ENCODE measurements around the gene ZNF536. TPM values are rescaled to one million over a fixed set of nuclear protein-coding genes. Genes with fewer than 3 reads are reported as not detected.

The ZNF536 gene
- total RNA-seq, 1 experiment from 2014 or later, result 0.05 TPM

GRCh38 chr19:30367421-30367820 lies 4.8 kb upstream of the ZNF536 start:
- ChIA-PET POLR2A (no interaction called here), CTCF (no interaction called here)
- Histone ChIP-seq H3K4me1 (ENCODE audit: control insufficient read depth, insufficient read depth, low read length) (no peaks in the 10 kb centered on the region), H3K4me3 (ENCODE audit: low read depth in 2 of 2, low read length in 2 of 2) (no peak overlapping the region), H3K27me3 (ENCODE audit: control insufficient read depth, insufficient read depth, low read length) (peaks cover 27% of the 10 kb centered on the region), H3K27ac (ENCODE audit: low read length) (no peak overlapping the region), H3K9me3 (ENCODE audit: control insufficient read depth, insufficient read depth, low read depth, low read length) (no peaks in the 10 kb centered on the region), H3K36me3 (ENCODE audit: control insufficient read depth, insufficient read depth, low read length) (no peaks in the 10 kb centered on the region; the same call in 1 of the 2 replicates)
- ATAC-seq (no peak), DNase-seq (ENCODE audit: low read depth, low spot score) (no peak)
- intact Hi-C loops (cut with micrococcal nuclease; ENCODE audit: unreplicated experiment), result no loop called here
- no TSS peak for BruUV-seq (replicated peaks)
- no peak for TF ChIP-seq REST (IDR thresholded peaks at IDR 0.05; ENCODE audit: insufficient read depth in 1 of 2, low read depth in 2 of 2, low read length in 1 of 2)
- TF ChIP-seq SIN3A (IDR thresholded peaks at IDR 0.05; ENCODE audit: borderline replicate concordance, insufficient read depth, low read depth, low read length), result no peak
- TF ChIP-seq CTCF (IDR thresholded peaks at IDR 0.05), result no peak
- TF ChIP-seq POLR2AphosphoS5 (IDR thresholded peaks at IDR 0.05; ENCODE audit: low read depth, low read length), result no peak
- no peak for TF ChIP-seq TCF7L2 (IDR thresholded peaks at IDR 0.05; ENCODE audit: low read depth, low read length)
- in situ Hi-C loops (cut with HindIII; ENCODE audit: low pct_unique_long_range_greater_than_20kb, low sequenced_read_pairs), result no loop called here

DNA sequence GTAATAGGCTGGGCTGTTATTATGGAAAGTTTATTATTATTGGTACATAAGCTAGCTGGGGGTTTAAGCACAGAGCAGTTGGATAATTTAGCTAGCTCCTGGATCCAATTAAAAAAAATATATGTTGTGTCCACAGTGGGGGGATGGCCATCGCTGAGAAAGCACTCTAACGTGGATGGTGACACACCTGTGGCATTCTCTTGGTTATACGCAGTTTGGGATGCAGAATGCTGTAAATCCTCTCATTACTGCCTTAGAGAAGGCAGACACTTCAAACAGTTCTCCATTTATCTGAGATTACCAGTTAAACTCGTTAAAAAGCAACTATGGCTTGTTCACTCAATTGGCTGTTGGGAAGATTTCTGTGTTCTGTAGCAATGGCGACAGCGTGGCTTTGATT lies 2.4 kb upstream of the ZNF536 start:
- H3K4me1 ChIP-seq (ENCODE audit: control insufficient read depth, insufficient read depth, low read length), result no peaks in the 10 kb centered on the region
- peaks cover 27% of the 10 kb centered on the region for H3K27me3 ChIP-seq (ENCODE audit: control insufficient read depth, insufficient read depth, low read length)
- DNase-seq (ENCODE audit: low read depth, low spot score) (no peak), ATAC-seq (no peak)
- intact Hi-C loops (cut with micrococcal nuclease; ENCODE audit: unreplicated experiment) (no loop called here), in situ Hi-C loops (cut with HindIII; ENCODE audit: low pct_unique_long_range_greater_than_20kb, low sequenced_read_pairs) (no loop called here)
- H3K27ac ChIP-seq (ENCODE audit: low read length), result no peak overlapping the region
- no peaks in the 10 kb centered on the region for H3K9me3 ChIP-seq (ENCODE audit: control insufficient read depth, insufficient read depth, low read depth, low read length)
- ChIA-PET POLR2A (no interaction called here), CTCF (no interaction called here)
- H3K36me3 ChIP-seq (ENCODE audit: control insufficient read depth, insufficient read depth, low read length), result no peaks in the 10 kb centered on the region; the same call in 1 of the 2 replicates
- H3K4me3 ChIP-seq (ENCODE audit: low read depth in 2 of 2, low read length in 2 of 2), result no peak overlapping the region
- no TSS peak for BruUV-seq (replicated peaks)
- TF ChIP-seq TCF7L2 (IDR thresholded peaks at IDR 0.05; ENCODE audit: low read depth, low read length) (no peak), REST (IDR thresholded peaks at IDR 0.05; ENCODE audit: insufficient read depth in 1 of 2, low read depth in 2 of 2, low read length in 1 of 2) (no peak), SIN3A (IDR thresholded peaks at IDR 0.05; ENCODE audit: borderline replicate concordance, insufficient read depth, low read depth, low read length) (no peak), POLR2AphosphoS5 (IDR thresholded peaks at IDR 0.05; ENCODE audit: low read depth, low read length) (no peak), CTCF (IDR thresholded peaks at IDR 0.05) (no peak)
